CD4-positive, alpha-beta T cell treated with Interleukin-4 for 1 hour (primary cell): Measurements from ENCODE around the gene SLC25A27.

ENCODE experiments used
- DNase-seq, 2 donors: peaks; one replicate each; pipeline ENCODE4 v3.0.0-alpha.2; 2020 to 2022

The SLC25A27 gene

DNA sequence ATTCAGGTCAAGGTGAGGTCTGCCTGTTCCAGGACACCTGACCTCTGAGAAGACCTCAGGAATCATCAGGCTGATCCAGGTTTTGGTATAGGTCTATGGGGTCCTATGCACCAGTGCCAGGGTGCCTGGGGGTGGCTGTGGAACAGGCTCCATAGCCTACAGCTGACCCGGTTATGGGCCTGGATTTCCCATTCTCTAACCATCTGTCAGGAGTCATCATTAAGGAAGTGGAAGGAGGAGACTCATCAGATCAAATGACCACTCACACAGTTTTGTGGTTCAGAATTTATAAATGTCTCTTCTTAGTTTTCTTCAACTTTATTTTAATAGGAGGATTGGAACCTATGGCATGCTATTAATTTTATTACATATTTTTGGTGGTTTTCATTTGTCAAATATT, 67.6 kb downstream of the SLC25A27 start:
- DNase-seq: no peak
